MM.1S (cell line): ENCODE data around the gene OR5K2.

Source experiments
- CTCF ChIP-seq: fragments of 300-600 bp; sonication (generic); IDR thresholded peaks from 2 replicates; pipeline ENCODE4 v1.5.1; 2016; ENCODE audit warnings: antibody characterized with exemption, low read length, mixed read lengths
- EZH2phosphoT487 ChIP-seq: fragments of 300-600 bp; sonication (generic); IDR thresholded peaks from 2 replicates; pipeline ENCODE4 v1.6.1; 2018; ENCODE audit warnings: antibody characterized with exemption, low read length

- TF ChIP-seq CTCF (no peak), EZH2phosphoT487 (no peak)
Measured at GRCh38 chr3:98500019-98500418, 2.5 kb downstream of the OR5K2 start.
